MM.1S (cell line): ENCODE measurements around the gene TBC1D20.

Source experiments
- EZH2 ChIP-seq: fragments of 300-600 bp; sonication (generic); optimal IDR thresholded peaks from 2 replicates; pipeline ENCODE3; 2017; ENCODE audit warnings: low read depth, mild to moderate bottlenecking, antibody characterized with exemption, low read length, mixed read lengths
- TF ChIP-seq, protein P1 (sequence below): fragments of 300-600 bp; sonication (generic); IDR thresholded peaks from 2 replicates; pipeline ENCODE4 v1.5.1; 2016; ENCODE audit warnings: antibody characterized with exemption, low read length, mixed read lengths

DNA sequence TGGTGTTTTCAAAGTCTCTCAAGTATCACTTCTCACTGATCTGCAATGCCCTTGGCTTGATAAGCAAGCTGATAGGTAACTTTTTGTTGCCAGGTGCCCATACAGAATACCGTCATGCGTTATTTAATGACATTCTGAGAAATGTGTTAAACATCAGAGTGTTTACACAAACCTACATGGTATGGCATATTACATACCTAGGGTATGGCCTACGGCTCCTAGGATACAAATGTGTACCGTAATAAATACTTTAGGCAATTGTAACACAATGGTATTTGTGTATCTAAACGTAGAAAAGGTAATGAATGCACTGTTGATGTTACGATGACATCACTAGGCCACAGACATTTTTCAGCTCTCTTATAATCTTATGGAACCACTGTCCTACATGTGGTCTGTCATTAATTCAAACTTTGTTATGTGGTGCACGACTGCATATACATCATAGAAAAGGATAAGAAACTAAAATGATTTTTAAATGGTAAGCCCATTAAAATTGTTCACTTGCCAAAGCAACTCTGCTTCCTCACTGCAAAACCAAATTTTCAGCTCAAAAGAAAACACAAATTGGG, 45.5 kb upstream of the TBC1D20 start:
- TF ChIP-seq, protein P1, sequence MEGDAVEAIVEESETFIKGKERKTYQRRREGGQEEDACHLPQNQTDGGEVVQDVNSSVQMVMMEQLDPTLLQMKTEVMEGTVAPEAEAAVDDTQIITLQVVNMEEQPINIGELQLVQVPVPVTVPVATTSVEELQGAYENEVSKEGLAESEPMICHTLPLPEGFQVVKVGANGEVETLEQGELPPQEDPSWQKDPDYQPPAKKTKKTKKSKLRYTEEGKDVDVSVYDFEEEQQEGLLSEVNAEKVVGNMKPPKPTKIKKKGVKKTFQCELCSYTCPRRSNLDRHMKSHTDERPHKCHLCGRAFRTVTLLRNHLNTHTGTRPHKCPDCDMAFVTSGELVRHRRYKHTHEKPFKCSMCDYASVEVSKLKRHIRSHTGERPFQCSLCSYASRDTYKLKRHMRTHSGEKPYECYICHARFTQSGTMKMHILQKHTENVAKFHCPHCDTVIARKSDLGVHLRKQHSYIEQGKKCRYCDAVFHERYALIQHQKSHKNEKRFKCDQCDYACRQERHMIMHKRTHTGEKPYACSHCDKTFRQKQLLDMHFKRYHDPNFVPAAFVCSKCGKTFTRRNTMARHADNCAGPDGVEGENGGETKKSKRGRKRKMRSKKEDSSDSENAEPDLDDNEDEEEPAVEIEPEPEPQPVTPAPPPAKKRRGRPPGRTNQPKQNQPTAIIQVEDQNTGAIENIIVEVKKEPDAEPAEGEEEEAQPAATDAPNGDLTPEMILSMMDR = no peak
- TF ChIP-seq EZH2 = no peak
